GM12878 (cell line): ENCODE results near the gene OTULINL. TPM values are rescaled to one million over a fixed set of nuclear protein-coding genes. Genes with fewer than 3 reads are reported as not detected.

Source experiments
- ATAC-seq: fragments of 200-7000 bp; cut with Tn5 transposase; 3 replicates; pipeline ENCODE4 v1.9.1; 2020; ENCODE audit warnings: mild to moderate bottlenecking, moderate library complexity
- BruUV-seq: library from RNA; stranded (reverse); fragments of 400-500 nt; replicated peaks from 2 replicates; lab custom pipeline; 2021; lab: Mats Ljungman, UMichigan
- CTCF ChIA-PET: fragments of 300-600 bp; sonication (Branson Sonifier 250); formaldehyde crosslinking; extraction: SDS; loops from one replicate; lab custom pipeline; 2021; ENCODE audit warnings: inconsistent platforms; lab: Yijun Ruan, JAX
- POLR2A ChIA-PET: fragments of 350-600 bp; formaldehyde crosslinking; extraction: SDS; loops from one replicate; lab custom pipeline; 2021; ENCODE audit warnings: inconsistent platforms; lab: Charles Lee
- RAD21 ChIA-PET: fragments of 300-600 bp; sonication (Branson Sonifier 250); formaldehyde crosslinking; loops from one replicate; lab custom pipeline; 2023; ENCODE audit warnings: antibody characterized with exemption; ENCODE audit not compliant: unreplicated experiment; lab: Charles Lee
- SMC1A ChIA-PET: fragments of 300-600 bp; sonication (Branson Sonifier 250); formaldehyde crosslinking; loops from one replicate; lab custom pipeline; 2023; ENCODE audit not compliant: unreplicated experiment, uncharacterized antibody; lab: Charles Lee
- DNase-seq: peaks from one replicate; pipeline ENCODE4 v3.0.0-alpha.2; 2011; ENCODE audit warnings: low read depth, low spot score
- FAIRE-seq: peaks from 3 replicates; lab custom pipeline; 2011; peaks lifted over from hg19 to GRCh38; lab: Jason Lieb, UNC
- H2AFZ ChIP-seq: 2 replicates; pipeline ENCODE4 v1.6.0; 2011; ENCODE audit warnings: low read depth, low read length, control low read depth; ENCODE audit not compliant: control insufficient read depth
- H3K27ac ChIP-seq: 2 replicates; pipeline ENCODE4 v1.5.1; 2011; ENCODE audit warnings: control low read depth; ENCODE audit not compliant: control insufficient read depth, insufficient read depth
- H3K27me3 ChIP-seq, 2 experiments: replicated peaks in 1 of 2; 2 replicates each; pipeline versions ENCODE4 v1.6.0 to v1.6.1; 2011; ENCODE audit warnings: low read length in 1 of 2; ENCODE audit not compliant: control insufficient read depth in 2 of 2, insufficient read depth in 2 of 2
- H3K36me3 ChIP-seq, 2 experiments: 2 replicates each; pipeline ENCODE4 v1.5.1; 2011; ENCODE audit warnings: low read length in 1 of 2; ENCODE audit not compliant: control insufficient read depth in 2 of 2, insufficient read depth in 2 of 2
- H3K4me1 ChIP-seq: 2 replicates; pipeline ENCODE4 v1.6.1; 2011; ENCODE audit warnings: mild to moderate bottlenecking, low read length, moderate library complexity, mixed read lengths; ENCODE audit not compliant: control insufficient read depth, insufficient read depth
- H3K4me2 ChIP-seq: 2 replicates; pipeline ENCODE4 v1.6.0; 2011; ENCODE audit warnings: control low read depth; ENCODE audit not compliant: control insufficient read depth, insufficient read depth
- H3K4me3 ChIP-seq: fragments of 200-600 bp; sonication (generic); 2 replicates; pipeline ENCODE4 v1.5.1; 2016
- H3K79me2 ChIP-seq: 2 replicates; pipeline ENCODE4 v1.6.0; 2011; ENCODE audit warnings: low read length; ENCODE audit not compliant: control insufficient read depth, insufficient read depth
- H3K9ac ChIP-seq: 2 replicates; pipeline ENCODE4 v1.8.0; 2011; ENCODE audit warnings: low read length, control low read depth, mixed read lengths; ENCODE audit not compliant: control insufficient read depth, insufficient read depth
- H3K9me3 ChIP-seq: replicated peaks from 3 replicates; pipeline ENCODE4 v1.5.1; 2011; ENCODE audit warnings: mild to moderate bottlenecking, low read length; ENCODE audit not compliant: control insufficient read depth, insufficient read depth
- H4K20me1 ChIP-seq: 2 replicates; pipeline ENCODE4 v1.6.0; 2011; ENCODE audit not compliant: control insufficient read depth, insufficient read depth
- FOXM1 ChIP-seq: IDR thresholded peaks from 2 replicates; pipeline ENCODE4 v1.6.1; 2012; ENCODE audit warnings: low read depth, mild to moderate bottlenecking, inconsistent platforms, low read length, moderate library complexity
- JUNB ChIP-seq: IDR thresholded peaks from 2 replicates; pipeline ENCODE4 v1.6.1; 2016; ENCODE audit warnings: antibody characterized with exemption, mild to moderate bottlenecking
- MEF2A ChIP-seq: IDR thresholded peaks from 2 replicates; pipeline ENCODE4 v1.6.1; 2011; ENCODE audit warnings: low read depth, mild to moderate bottlenecking, low read length, moderate library complexity; ENCODE audit not compliant: insufficient read depth
- NFIC ChIP-seq: IDR thresholded peaks from 2 replicates; pipeline ENCODE4 v1.6.1; 2012; ENCODE audit warnings: low read depth, mild to moderate bottlenecking, inconsistent platforms, low read length, moderate library complexity
- SUZ12 ChIP-seq: fragments of 200-600 bp; sonication (generic); IDR thresholded peaks from one replicate; pipeline ENCODE4 v1.6.1; 2018; ENCODE audit warnings: antibody characterized with exemption, mild to moderate bottlenecking; ENCODE audit not compliant: unreplicated experiment
- WGBS: methylation state at CpG from one replicate; pipeline ENCODE4 v1.1.6; 2016; ENCODE audit warnings: low lambda C conversion rate; ENCODE audit not compliant: insufficient replicate concordance, insufficient coverage; ENCODE audit errors: missing lambda C conversion rate; 5-methylcytosine and 5-hydroxymethylcytosine counted together
- in situ Hi-C: fragments of 300-500 bp; cut with MboI; formaldehyde crosslinking; loops from 9 replicates; pipeline ENCODE4 v1.14.3; 2018; ENCODE audit warnings: mixed read lengths
- intact Hi-C: fragments of 100-400 bp; cut with micrococcal nuclease; formaldehyde crosslinking; loops from one replicate; pipeline ENCODE4 v1.14.2; 2022; ENCODE audit not compliant: unreplicated experiment
- polyA plus RNA-seq, 11 experiments: library from polyadenylated mRNA; depleted of rRNA in 4 of 11; unstranded in 6 of 11; stranded (reverse) in 5 of 11; fragments of >200 nt; fragmentation: Nextera tagmentation in 4 of 11; fragmentation: Illumina TruSeq in 1 of 11; extraction: Ambion mirVana in 4 of 11; extraction: Trizol in 1 of 11; gene quantifications; 1 replicate in 1 of 11; 2 replicates in 10 of 11; pipeline versions ENCODE4 v1.2.1 to v1.2.3, GENCODE V29; 2011 to 2016; ENCODE audit warnings: inconsistent platforms in 2 of 11, missing spikeins in 2 of 11, low read depth in 1 of 11
- total RNA-seq, 4 experiments: library from RNA; depleted of rRNA in 3 of 4; stranded (reverse); fragments of >200 nt in 3 of 4; fragmentation: Illumina TruSeq in 1 of 4; extraction: Trizol in 1 of 4; gene quantifications; 2 replicates each; pipeline versions ENCODE4 v1.2.1 to v1.2.3, GENCODE V29; 2013 to 2021
- TF ChIP-seq, protein P1 (sequence below): fragments of 150-350 bp; IDR thresholded peaks from 2 replicates; pipeline ENCODE4 v1.6.1; 2014; ENCODE audit warnings: mild to moderate bottlenecking, low read depth, low read length

Gene OTULINL
- total and polyA plus RNA-seq, 10 of the 15 experiments (the other 5 are each of a cell fraction or from before 2014, with no cell fraction given) = 0.60 to 4.7 (median 1.8) TPM

DNA sequence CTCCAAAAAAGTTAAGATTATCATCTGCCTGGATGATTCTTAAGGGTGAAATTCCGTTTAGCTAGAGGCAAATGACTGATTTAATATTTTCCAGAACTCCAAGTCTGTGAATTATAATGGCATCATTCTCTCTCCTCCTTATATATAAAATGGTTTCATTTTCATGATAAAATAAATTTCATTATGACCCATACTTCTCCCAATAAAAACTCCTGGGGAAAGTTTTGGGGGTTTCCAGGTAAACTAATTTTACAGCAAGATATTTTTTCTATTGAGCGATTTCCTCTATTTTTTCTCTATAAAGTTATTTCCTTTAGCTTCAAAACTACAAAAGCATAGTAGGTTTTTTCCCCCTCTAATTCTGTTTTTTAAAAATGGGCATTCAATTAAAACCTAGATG is 75.3 kb downstream of the OTULINL start:
- intact Hi-C loops = no loop called here
- in situ Hi-C loops = loop anchor here (25.0 kb wide), 1 partner anchor 495 kb away; no protein-coding TSS in a partner anchor

More for the DNA sequence above, 75.3 kb downstream of the OTULINL start:
- Histone ChIP-seq H3K36me3 (no peaks in the 10 kb centered on the region), H3K4me3 (no peak overlapping the region), H3K27me3 (no peaks in the 10 kb centered on the region), H3K9ac (no peak overlapping the region), H3K27ac (no peak overlapping the region), H2AFZ (no peak overlapping the region)
- ChIA-PET RAD21 (interaction anchor here (1.0 to 2.4 kb wide), 5 partner anchors 9 to 342 kb away, joined by 3 to 14 read pairs (median 4); no protein-coding TSS in a partner anchor), SMC1A (interaction anchor here (0.6 to 3.9 kb wide), 10 partner anchors 9 to 668 kb away, joined by 3 to 29 read pairs (median 3); no protein-coding TSS in a partner anchor), POLR2A (interaction anchor here (1.0 to 1.7 kb wide), 4 partner anchors 9 to 18 kb away, joined by 3 to 4 read pairs (median 3); no protein-coding TSS in a partner anchor), CTCF (interaction anchor here (0.6 to 2.9 kb wide), 5 partner anchors 9 to 669 kb away, joined by 3 to 23 read pairs (median 4); no protein-coding TSS in a partner anchor)
- no peak for ATAC-seq
- TF ChIP-seq JUNB (peak; percentile 19; the same call in 1 of the 2 replicates), MEF2A (0 out of 2 replicates have a peak, but pooled peaks have one; percentile 35), FOXM1 (0 out of 2 replicates have a peak, but pooled peaks have one; percentile 14), NFIC (peak; percentile 58; the same call in 1 of the 2 replicates), SUZ12 (no peak)
- TF ChIP-seq, protein P1, sequence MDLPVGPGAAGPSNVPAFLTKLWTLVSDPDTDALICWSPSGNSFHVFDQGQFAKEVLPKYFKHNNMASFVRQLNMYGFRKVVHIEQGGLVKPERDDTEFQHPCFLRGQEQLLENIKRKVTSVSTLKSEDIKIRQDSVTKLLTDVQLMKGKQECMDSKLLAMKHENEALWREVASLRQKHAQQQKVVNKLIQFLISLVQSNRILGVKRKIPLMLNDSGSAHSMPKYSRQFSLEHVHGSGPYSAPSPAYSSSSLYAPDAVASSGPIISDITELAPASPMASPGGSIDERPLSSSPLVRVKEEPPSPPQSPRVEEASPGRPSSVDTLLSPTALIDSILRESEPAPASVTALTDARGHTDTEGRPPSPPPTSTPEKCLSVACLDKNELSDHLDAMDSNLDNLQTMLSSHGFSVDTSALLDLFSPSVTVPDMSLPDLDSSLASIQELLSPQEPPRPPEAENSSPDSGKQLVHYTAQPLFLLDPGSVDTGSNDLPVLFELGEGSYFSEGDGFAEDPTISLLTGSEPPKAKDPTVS = no peak
- TF ChIP-seq, all 136 proteins: peak for 4
- Histone ChIP-seq H3K79me2 (peaks cover 1% of the 10 kb centered on the region; the same call in 1 of the 2 replicates), H3K4me2 (no peak overlapping the region), H3K9me3 (no peaks in the 10 kb centered on the region; the same call in 1 of the 3 replicates), H3K4me1 (0 out of 2 replicates have a peak, but pooled peaks cover 3% of the 10 kb centered on the region), H4K20me1 (no peaks in the 10 kb centered on the region)
- FAIRE-seq (no peak), DNase-seq (no peak)
- no TSS peak for BruUV-seq
- WGBS = 0% methylated on average over 2 of the region's 2 CpGs
